GM21528 (cell line): Measurements from ENCODE around the gene BEST2.

Source experiments
- ATAC-seq: cut with Tn5 transposase; IDR thresholded peaks from one replicate; pipeline ENCODE4 v1.9.1; 2021; ENCODE audit warnings: mild to moderate bottlenecking, moderate library complexity; ENCODE audit not compliant: unreplicated experiment, low FRiP score

Gene BEST2

GRCh38 chr19:12766051-12766521, 14.5 kb downstream of the BEST2 start:
- ATAC-seq = no peak

DNA sequence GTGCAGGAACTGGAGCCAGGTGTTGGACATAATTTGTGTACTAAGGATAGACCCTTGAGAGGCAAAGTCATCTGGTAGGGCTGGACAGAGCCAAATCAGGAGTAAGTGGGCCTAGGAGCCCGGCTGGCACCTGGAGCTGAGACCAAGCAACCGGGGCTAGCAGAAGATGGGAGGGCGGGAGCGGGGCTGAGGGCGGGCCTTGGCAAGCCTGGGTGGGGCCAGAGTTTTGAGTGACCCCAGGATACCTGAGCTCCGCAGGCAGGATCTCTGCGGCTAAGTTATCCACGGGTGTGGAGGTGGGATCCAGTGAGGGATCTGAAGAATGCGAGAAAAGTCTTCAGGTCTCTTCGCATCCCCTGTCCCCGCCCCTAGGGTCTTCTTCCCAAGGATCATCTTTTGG, 15.6 kb downstream of the BEST2 start:
- no peak for ATAC-seq

GRCh38 chr19:12767666-12768065, 16.1 kb downstream of the BEST2 start:
- no peak for ATAC-seq

DNA sequence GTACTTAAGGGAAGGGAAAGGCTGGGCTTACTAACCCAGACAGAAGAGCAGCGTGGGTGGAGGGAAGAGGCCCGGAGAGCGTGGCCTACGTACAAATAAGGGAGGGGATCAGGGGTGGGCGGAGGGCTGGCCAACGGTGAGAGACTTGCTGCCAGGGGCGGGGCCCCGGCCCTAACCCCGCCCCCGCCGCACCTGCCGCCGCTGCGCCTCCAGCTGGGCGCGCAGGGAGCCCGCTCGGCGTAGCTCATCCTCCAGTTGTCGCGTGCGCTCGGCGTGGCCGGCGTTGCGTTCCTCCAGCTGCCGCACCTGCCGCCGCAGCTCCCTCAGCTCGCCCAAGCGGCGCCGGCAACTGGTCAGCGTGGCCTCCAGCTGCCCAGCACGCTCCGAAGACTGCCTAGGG, 18.1 kb downstream of the BEST2 start:
- ATAC-seq = no peak

DNA sequence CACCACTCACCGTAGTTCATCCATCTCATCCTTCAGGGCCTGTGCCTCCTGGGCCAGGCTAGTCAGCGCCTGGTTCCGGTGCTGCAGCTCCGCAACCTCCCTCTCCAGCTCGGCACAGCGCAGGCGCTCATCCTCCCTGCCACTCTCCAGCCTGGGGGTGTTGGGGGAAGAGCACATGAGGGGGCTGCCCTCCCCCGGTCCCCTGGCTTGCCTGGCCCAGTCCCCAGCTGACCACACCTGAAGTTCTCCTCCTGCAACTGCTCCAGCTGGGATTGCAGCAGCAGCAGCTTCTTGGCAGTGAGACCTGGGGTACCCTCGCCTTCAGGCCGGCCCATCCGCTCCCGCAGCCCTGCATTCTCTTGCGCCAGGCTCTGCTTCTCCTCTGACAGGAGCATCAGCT, 19.3 kb downstream of the BEST2 start:
- no peak for ATAC-seq

DNA sequence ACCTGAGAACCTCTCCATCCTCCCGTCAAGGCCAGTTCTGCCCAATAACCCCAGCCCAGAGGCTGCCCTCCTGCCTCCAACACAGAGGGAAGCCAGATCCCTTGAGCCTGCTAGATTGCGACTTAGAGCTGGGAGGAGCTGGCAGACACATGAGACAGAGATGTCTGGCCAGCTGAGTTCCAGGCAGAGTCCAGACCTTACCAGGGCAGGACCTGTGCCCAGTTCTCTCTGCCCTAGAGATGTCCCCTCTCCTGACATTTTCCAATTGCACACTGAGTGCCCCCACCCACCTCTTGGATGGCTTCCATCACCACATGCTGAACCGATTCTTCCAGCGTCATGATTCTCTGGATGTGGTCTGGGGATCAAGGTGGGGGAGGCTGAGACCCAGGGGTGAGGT, 20.7 kb downstream of the BEST2 start:
- no peak for ATAC-seq

DNA sequence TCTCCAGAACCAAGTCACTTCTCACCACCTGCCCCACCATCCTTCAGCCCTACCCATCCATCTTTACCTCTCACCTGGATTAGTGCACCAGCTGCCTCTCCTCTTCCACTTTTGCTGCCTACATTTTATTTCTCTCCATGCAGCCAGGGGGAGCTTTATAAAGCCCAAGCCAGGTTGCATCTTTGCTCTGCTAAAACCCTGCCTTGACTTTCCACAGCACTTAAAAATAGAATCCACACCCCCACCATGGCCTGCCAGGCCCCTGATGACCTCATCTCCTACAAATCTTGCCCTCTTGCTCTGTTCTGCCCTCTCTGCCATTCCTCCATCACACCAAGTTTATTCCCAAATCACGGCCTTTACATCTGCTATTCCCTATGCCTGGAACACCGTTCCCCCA, 22.0 kb downstream of the BEST2 start:
- no peak for ATAC-seq

GRCh38 chr19:12774588-12775555, 23.3 kb downstream of the BEST2 start, which contains the start of gene HOOK2:
Gene HOOK2, minus strand, starts transcription at chr19:12775552. Its CDS starts 103 bp downstream, at chr19:12775449.
- no peak for ATAC-seq

DNA sequence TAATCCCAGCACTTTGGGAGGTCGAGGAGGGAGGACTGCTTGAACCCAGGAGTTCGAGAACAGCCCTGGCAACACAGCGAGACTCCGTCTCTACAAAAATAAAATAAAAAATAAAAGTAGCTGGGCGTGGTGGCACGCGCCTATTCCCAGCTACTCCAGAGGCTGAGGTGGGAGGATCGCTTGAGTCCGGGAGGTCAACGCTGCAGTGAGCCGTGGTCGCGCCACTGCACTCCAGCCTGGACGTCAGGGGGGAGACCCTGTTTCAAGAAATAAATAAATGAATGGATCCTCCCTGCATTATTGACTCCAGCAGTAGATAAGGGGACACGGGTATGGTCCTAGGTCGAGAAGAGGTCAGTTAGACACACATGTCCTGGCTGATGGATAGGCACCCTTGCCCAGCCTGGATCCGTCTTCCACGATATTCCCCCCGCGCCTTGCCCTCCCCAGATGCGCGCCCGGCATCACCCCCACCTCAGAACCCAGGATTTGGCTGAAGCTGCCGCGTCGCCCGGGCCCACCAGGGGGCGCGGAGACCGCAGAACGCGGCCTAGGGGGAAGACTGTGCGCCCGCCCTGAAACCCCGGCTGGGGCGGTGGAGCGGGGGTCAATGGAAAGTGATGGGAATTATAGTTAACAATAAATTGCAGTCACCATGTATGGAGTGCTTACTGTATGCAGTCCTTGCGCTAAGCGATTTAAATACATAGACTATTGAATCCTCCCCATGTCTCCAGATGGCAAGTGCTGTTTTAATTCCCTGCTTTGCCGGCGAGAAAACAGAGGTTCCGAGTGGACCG, 25.8 kb downstream of the BEST2 start:
- no peak for ATAC-seq

GRCh38 chr19:12778017-12778904, 26.7 kb downstream of the BEST2 start:
- ATAC-seq = no peak

- no peak for ATAC-seq
Observed at GRCh38 chr19:12778905-12779161, 27.2 kb downstream of the BEST2 start.

DNA sequence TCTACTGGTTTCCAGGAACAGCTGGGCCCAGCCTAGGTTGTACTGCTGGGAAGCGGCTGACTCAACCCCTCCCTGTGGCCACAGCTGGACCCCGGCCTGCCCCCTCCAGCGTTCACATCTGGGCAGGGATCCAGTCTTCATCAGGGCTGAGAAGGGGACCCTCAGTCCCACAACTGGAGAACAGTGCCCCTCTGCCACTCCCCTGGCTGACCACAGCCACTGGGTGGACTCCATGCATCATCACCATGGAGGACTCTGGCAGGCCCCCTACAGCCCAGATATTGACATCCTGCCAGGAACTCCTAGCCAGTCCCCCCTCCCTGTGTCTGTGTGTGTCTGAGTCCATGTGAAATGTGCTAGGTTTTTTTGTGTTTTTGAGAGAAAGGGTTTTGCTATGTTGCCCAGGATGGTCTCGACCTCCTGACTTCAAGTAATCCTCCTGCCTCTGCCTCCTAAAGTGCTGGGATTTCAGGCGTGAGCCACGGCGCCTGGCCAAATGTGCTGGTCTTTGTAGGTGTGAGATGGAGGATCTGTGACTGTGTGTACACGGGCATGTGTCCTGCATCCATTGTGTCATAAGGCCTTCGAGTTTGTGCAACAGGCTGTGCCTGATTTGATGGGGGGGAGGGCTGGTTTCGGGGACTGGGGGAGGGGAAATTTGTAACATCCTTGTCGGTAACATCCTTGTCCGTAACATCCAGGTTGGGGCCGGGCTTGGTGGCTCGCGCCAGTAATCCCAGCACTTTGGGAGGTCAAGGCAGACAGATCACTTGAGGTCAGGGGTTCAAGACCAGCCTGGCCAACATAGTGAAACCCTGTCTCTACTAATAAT, 27.8 kb downstream of the BEST2 start:
- no peak for ATAC-seq

GRCh38 chr19:12782174-12782423, 30.5 kb downstream of the BEST2 start:
- ATAC-seq = no peak

GRCh38 chr19:12782424-12783290, 31.1 kb downstream of the BEST2 start:
- ATAC-seq = peak; percentile 34

GRCh38 chr19:12783291-12783848, 31.8 kb downstream of the BEST2 start:
- no peak for ATAC-seq

- ATAC-seq = no peak
Observed at GRCh38 chr19:12783849-12784393, 32.3 kb downstream of the BEST2 start.

GRCh38 chr19:12784394-12784870, 32.8 kb downstream of the BEST2 start:
- ATAC-seq = no peak

GRCh38 chr19:12784871-12785430, 33.4 kb downstream of the BEST2 start:
- no peak for ATAC-seq
